ENCODE data around the gene GULP1. TPM values are rescaled to one million over a fixed set of nuclear protein-coding genes. Genes with fewer than 3 reads are reported as not detected.

The GULP1 gene
- total RNA-seq, 2 experiments from 2014 or later = not detected

- no peak overlapping the region for H3K4me3 Mint-ChIP-seq
- no peaks in the 10 kb centered on the region for H3K4me1 Mint-ChIP-seq (ENCODE audit: low read depth)
- intact Hi-C loops (cut with micrococcal nuclease) = no loop called here
- DNase-seq (no peak), ATAC-seq (no peak)
- H3K27me3 Mint-ChIP-seq = no peaks in the 10 kb centered on the region
- H3K27ac Mint-ChIP-seq = no peak overlapping the region
- ChIA-PET POLR2A (no interaction called here), CTCF (no interaction called here)
- no peaks in the 10 kb centered on the region for H3K9me3 Mint-ChIP-seq
- no peaks in the 10 kb centered on the region for H3K36me3 Mint-ChIP-seq (ENCODE audit: low read depth)
- no peak for TF ChIP-seq CTCF (IDR thresholded peaks at IDR 0.05)
Measured at GRCh38 chr2:188320861-188321260, 29.2 kb downstream of the GULP1 start.

- POLR2A ChIA-PET = interaction anchor here (0.6 to 0.7 kb wide), 2 partner anchors 30 to 71 kb away, joined by 3 read pairs; no protein-coding TSS in a partner anchor
- intact Hi-C loops (cut with micrococcal nuclease) = no loop called here
- no peak overlapping the region for H3K27ac Mint-ChIP-seq
- no peak for TF ChIP-seq CTCF (IDR thresholded peaks at IDR 0.05)
- no peaks in the 10 kb centered on the region for H3K27me3 Mint-ChIP-seq
- DNase-seq (no peak), ATAC-seq (no peak)
- CTCF ChIA-PET = no interaction called here
- no peaks in the 10 kb centered on the region for H3K9me3 Mint-ChIP-seq
- H3K36me3 Mint-ChIP-seq (ENCODE audit: low read depth) = no peaks in the 10 kb centered on the region
- H3K4me1 Mint-ChIP-seq (ENCODE audit: low read depth) = no peaks in the 10 kb centered on the region
- no peak overlapping the region for H3K4me3 Mint-ChIP-seq
Measured at GRCh38 chr2:188322569-188323551, 31.2 kb downstream of the GULP1 start.

GRCh38 chr2:188324067-188324466 lies 32.4 kb downstream of the GULP1 start:
- no peak overlapping the region for H3K27ac Mint-ChIP-seq
- POLR2A ChIA-PET = no interaction called here
- H3K9me3 Mint-ChIP-seq = no peaks in the 10 kb centered on the region
- TF ChIP-seq CTCF (IDR thresholded peaks at IDR 0.05) = no peak
- CTCF ChIA-PET = no interaction called here
- no peaks in the 10 kb centered on the region for H3K36me3 Mint-ChIP-seq (ENCODE audit: low read depth)
- no peak for ATAC-seq
- no peaks in the 10 kb centered on the region for H3K27me3 Mint-ChIP-seq
- no peak for DNase-seq
- H3K4me1 Mint-ChIP-seq (ENCODE audit: low read depth) = no peaks in the 10 kb centered on the region
- intact Hi-C loops (cut with micrococcal nuclease) = no loop called here
- H3K4me3 Mint-ChIP-seq = no peak overlapping the region

GRCh38 chr2:188326290-188326668 lies 34.6 kb downstream of the GULP1 start:
- Mint-ChIP-seq H3K27me3 (no peaks in the 10 kb centered on the region), H3K36me3 (ENCODE audit: low read depth) (no peaks in the 10 kb centered on the region), H3K4me3 (no peak overlapping the region), H3K4me1 (ENCODE audit: low read depth) (no peaks in the 10 kb centered on the region), H3K27ac (no peak overlapping the region), H3K9me3 (no peaks in the 10 kb centered on the region)
- ATAC-seq (no peak), DNase-seq (no peak)
- ChIA-PET CTCF (no interaction called here), POLR2A (no interaction called here)
- no peak for TF ChIP-seq CTCF (IDR thresholded peaks at IDR 0.05)
- intact Hi-C loops (cut with micrococcal nuclease) = no loop called here

- H3K27ac Mint-ChIP-seq = no peak overlapping the region
- CTCF ChIA-PET = no interaction called here
- POLR2A ChIA-PET = no interaction called here
- no peaks in the 10 kb centered on the region for H3K4me1 Mint-ChIP-seq (ENCODE audit: low read depth)
- no peak overlapping the region for H3K4me3 Mint-ChIP-seq
- ATAC-seq = no peak
- no peak for DNase-seq
- H3K9me3 Mint-ChIP-seq = no peaks in the 10 kb centered on the region
- TF ChIP-seq CTCF (IDR thresholded peaks at IDR 0.05) = no peak
- H3K27me3 Mint-ChIP-seq = no peaks in the 10 kb centered on the region
- intact Hi-C loops (cut with micrococcal nuclease) = no loop called here
- H3K36me3 Mint-ChIP-seq (ENCODE audit: low read depth) = no peaks in the 10 kb centered on the region
Measured at GRCh38 chr2:188326669-188327301, 35.1 kb downstream of the GULP1 start.
